HG02678 (cell line): ENCODE results near the gene MSANTD2.

Experiments
- ATAC-seq: cut with Tn5 transposase; IDR thresholded peaks from one replicate; pipeline ENCODE4 v1.9.1; 2021; ENCODE audit warnings: mild to moderate bottlenecking, moderate library complexity; ENCODE audit not compliant: unreplicated experiment

MSANTD2 gene

GRCh38 chr11:124756033-124756752 is 44.0 kb downstream of the MSANTD2 start:
- ATAC-seq = no peak

GRCh38 chr11:124754710-124755109 is 45.5 kb downstream of the MSANTD2 start:
- ATAC-seq = no peak

- no peak for ATAC-seq
These were observed 45.9 kb downstream of the MSANTD2 start for GRCh38 chr11:124754309-124754708.

GRCh38 chr11:124753624-124754023 is 46.6 kb downstream of the MSANTD2 start:
- no peak for ATAC-seq

- no peak for ATAC-seq
These were observed 47.0 kb downstream of the MSANTD2 start for GRCh38 chr11:124753205-124753604.

GRCh38 chr11:124752471-124753102 is 47.6 kb downstream of the MSANTD2 start:
- no peak for ATAC-seq

- ATAC-seq = no peak
These were observed 48.3 kb downstream of the MSANTD2 start, which contains the start of gene VSIG2 for GRCh38 chr11:124751741-124752470. VSIG2 (minus strand) TSS chr11:124752255; CDS start chr11:124752137, 118 bp downstream.

GRCh38 chr11:124751391-124751740 is 48.8 kb downstream of the MSANTD2 start:
- ATAC-seq = no peak

- ATAC-seq = no peak
These were observed 50.3 kb downstream of the MSANTD2 start for GRCh38 chr11:124749912-124750311.

- ATAC-seq = no peak
These were observed 51.5 kb downstream of the MSANTD2 start for GRCh38 chr11:124748481-124749343.

- no peak for ATAC-seq
These were observed 52.1 kb downstream of the MSANTD2 start for GRCh38 chr11:124748100-124748418.

- ATAC-seq = no peak
These were observed 52.7 kb downstream of the MSANTD2 start for GRCh38 chr11:124747406-124748099.

- peak; percentile 94 for ATAC-seq
These were observed 53.5 kb downstream of the MSANTD2 start for GRCh38 chr11:124746621-124747243.

- ATAC-seq = peak; percentile 16
These were observed 54.2 kb downstream of the MSANTD2 start for GRCh38 chr11:124745835-124746620.

- no peak for ATAC-seq
These were observed 54.9 kb downstream of the MSANTD2 start for GRCh38 chr11:124745270-124745834.

GRCh38 chr11:124743050-124743449 is 57.2 kb downstream of the MSANTD2 start:
- no peak for ATAC-seq

GRCh38 chr11:124742555-124742954 is 57.7 kb downstream of the MSANTD2 start:
- ATAC-seq = no peak

- peak; percentile 39 for ATAC-seq
These were observed 59.8 kb downstream of the MSANTD2 start for GRCh38 chr11:124740277-124740882.
